NCI-H82 treated with DMSO at 0.1 percent for 48 hours (cell line): ENCODE results near the gene STIP1.

Experiments used
- DNase-seq: peaks from one replicate; lab custom pipeline; 2025; ENCODE audit not compliant: unreplicated experiment; lab: John Stamatoyannopoulos, UW

Gene STIP1

DNA sequence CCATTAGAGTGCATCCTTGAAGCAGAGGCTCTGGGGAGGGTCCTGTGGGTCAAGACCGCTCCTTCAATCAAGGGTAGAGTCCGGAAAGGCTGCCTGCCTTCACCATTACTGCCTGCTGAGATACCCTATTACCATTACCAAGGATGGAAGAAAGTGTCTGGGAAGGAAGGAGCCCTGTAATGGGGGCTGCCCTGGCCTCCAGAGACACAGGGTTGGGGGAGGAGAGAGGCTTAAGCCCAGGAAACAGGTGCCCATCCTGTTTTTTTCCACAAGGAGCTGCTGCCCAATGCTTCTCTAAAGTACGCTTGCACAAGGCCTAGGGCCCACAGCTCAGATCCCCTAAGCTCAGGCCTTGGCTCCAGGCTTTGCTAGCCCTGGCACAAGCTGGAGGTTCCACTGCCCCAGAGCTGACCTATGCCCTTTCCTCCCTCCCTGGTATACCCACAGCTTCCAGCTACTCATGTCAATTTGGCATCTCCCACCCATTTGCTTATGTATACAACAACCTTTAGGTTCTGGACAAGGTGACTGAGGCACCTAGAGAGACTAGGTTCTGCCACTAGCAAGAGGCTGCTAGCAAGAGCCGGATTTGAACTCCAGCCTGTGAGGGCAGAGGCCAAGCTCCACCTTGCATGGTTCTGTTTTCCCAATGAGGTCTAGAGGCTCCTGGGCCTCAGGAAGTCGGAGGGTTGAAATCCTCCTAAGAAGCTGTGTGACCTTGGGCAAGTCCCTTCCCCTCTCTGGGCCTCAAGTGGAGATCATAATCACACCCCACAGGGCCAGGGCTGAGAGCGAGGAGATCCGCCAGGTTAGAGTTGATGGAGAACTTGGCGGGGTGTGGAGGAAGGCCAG, 63.8 kb downstream of the STIP1 start:
- no peak for DNase-seq

DNA sequence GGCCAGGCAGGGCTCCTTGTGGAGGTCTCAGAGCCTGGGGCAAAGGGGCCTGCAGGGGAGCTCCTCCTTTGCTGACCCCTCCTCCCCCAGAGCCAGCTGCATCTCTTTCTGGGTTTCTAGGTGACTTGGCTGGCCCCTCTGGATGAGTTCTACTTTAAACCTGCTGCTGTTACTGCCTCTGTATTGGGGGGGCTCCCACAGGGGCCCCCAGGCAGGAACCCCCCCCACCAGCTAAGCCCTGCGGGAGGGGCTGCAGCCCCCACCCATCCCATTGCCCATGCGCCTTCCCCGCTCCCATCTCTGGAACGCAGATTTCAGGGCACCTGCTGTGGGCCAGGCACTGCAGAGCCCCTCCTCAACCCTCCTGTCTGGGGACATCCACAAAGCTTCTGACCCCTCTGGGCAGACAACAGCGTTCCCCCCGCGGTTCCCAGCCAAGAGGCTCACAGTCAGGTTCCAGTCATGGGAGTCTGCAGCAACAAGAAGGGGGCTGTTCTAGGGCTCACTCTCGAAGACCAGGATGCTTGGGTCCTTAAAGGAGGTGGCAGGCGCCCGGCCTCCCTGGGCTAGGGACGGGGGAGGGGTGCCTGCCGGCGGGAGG, 64.5 kb downstream of the STIP1 start:
- no peak for DNase-seq

DNA sequence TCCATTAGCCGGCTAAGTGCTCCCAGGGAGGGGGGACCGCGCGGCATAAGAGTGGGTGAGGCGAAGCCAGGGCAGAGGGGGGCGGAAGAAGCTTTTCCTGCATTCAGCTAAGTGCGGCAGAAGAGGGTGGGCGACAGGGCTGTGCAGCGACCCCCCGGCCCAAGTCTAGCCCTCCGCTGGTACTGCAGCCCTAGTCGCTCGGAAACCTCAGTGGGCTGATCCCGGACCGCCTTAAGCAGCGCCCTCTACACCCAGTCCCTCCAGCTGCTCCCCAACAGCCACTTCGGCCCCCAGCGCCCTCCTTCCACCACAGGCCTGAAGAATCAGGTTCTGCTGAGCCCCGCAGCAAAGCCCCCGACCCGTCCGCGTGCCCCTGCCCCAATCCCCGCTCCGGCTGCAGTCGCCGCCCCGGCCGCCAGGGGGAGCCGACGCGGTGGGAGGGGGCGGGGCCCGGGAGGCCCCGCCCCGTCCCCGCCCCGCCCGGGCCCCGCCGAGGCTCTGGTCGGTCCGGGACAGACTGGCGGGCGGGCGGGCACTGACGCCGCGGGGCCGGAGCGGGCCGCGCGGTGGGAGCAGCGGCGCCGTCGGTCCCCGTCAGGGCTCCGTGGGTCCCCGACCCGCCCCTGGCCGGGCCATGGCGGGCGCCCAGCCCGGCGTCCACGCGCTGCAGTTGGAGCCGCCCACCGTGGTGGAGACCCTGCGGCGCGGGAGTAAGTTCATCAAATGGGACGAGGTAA, 65.2 kb downstream of the STIP1 start, which contains the start of gene PLCB3:
TSS of gene PLCB3 (plus strand) at position 515 of the 737 bp plus-strand sequence. CDS start at position 635, 120 bp downstream.
- no peak for DNase-seq

DNA sequence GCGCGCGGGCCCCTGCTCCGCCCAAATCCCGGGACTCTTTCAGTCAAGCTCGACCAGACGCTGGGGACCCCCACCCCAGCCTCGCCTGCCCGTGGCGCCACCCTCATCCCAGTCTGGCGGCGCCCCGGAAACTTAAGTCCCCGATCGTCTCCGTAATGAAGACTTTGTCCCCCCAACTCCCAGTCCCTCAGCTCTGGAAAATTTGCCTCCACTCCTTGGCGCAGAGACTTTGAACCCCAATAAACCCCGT, 65.7 kb downstream of the STIP1 start:
- DNase-seq: no peak

DNA sequence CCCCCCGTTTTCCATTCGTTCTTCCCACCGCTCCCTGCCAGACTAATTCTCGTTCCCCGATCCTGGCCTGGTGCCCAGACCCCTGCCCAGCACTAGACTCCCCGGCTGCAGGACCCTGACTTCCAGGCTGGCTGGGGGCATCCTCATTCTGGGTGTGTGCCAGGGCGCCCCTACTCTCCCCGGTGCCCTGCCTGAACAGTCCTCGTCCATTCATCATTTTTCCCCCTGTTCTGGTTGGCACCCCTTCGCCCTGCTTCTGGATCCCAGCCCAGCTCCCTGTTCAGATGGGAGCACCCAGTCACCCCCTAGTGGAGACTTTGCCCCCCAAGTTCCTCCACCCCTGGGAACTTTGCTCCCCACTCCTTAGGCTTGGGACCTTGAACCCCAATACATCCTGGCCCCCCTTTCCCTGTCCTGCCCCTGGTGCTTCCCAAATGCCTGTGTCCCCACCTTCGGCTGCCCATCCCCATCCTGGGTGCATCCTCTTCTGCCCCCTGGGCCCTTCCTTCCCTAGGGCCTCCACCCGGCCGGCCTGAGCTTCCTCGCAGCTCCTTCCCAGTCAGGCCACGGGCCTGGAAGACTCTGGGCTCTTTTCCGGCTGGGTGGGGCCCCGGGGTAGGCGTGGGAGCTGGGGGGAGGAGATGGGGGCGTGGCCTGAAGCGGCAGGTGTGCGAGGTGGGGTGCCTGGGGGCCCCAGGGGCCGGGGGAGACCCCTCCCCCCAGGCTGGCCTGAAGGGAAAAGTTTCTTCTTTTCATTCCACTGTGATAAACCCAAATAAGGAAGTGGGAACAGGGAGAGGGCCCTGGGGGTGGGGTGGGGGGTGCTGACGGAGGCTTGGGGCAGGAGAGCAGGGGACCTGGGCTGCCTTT, 66.3 kb downstream of the STIP1 start:
- DNase-seq: no peak

DNA sequence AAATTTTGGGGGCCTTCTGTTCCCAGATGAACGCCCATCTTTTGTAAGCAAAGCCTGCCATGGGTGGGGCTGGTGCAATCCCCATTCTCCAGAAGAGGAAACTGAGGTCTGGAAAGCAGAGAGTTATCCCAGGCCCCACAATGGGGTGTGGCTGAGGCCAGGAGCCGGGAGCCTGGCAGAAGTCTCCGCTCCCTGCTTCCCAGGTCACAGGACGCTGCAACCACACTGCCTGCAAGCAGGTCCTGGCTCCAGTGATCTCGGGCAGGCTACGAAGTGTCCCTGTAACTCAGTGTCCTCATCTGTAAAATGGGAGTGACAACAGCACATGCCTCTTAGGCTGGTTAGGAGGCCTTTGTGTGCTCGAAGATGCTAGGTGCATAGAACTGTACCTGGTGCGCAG, 67.1 kb downstream of the STIP1 start:
- DNase-seq: no peak

DNA sequence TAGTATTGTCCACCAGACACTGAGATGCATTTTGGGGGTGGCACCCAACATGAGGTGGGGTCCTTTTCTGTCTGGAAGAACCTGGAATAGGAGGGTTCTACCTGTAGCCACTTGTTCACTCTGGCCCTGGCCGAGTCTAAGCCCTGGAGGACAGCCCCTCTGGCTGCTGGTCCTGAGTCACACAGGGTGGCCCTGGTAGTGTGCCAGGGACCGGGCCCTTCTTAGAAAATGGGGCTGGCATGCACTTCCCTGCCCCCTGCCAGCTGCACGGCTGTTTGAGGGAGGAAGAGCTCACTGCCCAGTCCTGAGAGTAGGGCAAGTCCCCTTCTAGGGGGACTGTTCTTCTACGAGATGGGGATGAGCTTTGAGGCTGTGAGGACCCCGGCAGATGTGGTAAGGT, 67.5 kb downstream of the STIP1 start:
- DNase-seq: no peak
